Stimulated activated CD8-positive, alpha-beta memory T cell treated with anti-CD3 and anti-CD28 coated beads, Interleukin-2, amount 100 ng/mL, for 48 hours (primary cell): ENCODE results near the gene TOR4A.
"Not testable (repeated sequence)": the region's sequence is repeated elsewhere in the genome, so short reads cannot be mapped to it uniquely, and the experiment has no call there.

ENCODE experiments used
- DNase-seq, 2 donors: peaks; one replicate each; pipeline ENCODE4 v3.0.0-alpha.2; 2020; ENCODE audit warnings: low read depth in 2 of 2

The TOR4A gene

GRCh38 chr9:137317718-137318511, 40.4 kb downstream of the TOR4A start:
- no peak for DNase-seq

GRCh38 chr9:137318602-137319001, 41.1 kb downstream of the TOR4A start:
- DNase-seq, result no peak

GRCh38 chr9:137319011-137319738, 41.6 kb downstream of the TOR4A start:
- no peak for DNase-seq

- no peak for DNase-seq
Measured at GRCh38 chr9:137319739-137320551, 42.4 kb downstream of the TOR4A start.

- DNase-seq, result no peak
Measured at GRCh38 chr9:137320555-137321384, 43.2 kb downstream of the TOR4A start.

GRCh38 chr9:137321726-137322361, 44.3 kb downstream of the TOR4A start:
- DNase-seq, result no peak

GRCh38 chr9:137323531-137324331, 46.2 kb downstream of the TOR4A start:
- no peak for DNase-seq

GRCh38 chr9:137325124-137325523, 47.6 kb downstream of the TOR4A start:
- no peak for DNase-seq

GRCh38 chr9:137325799-137326198, 48.3 kb downstream of the TOR4A start:
- DNase-seq, result no peak

GRCh38 chr9:137326445-137327065, 49.0 kb downstream of the TOR4A start:
- DNase-seq, result no peak

GRCh38 chr9:137327641-137328550, 50.4 kb downstream of the TOR4A start:
- DNase-seq, result not testable (repeated sequence)

- not testable (repeated sequence) for DNase-seq
Measured at GRCh38 chr9:137329590-137329989, 52.1 kb downstream of the TOR4A start.

- no peak for DNase-seq
Measured at GRCh38 chr9:137330689-137331088, 53.2 kb downstream of the TOR4A start.

GRCh38 chr9:137331929-137332328, 54.4 kb downstream of the TOR4A start:
- no peak for DNase-seq
